D721Med (cell line): Measurements from ENCODE around the gene XRCC2.
"Not testable (repeated sequence)": the region's sequence is repeated elsewhere in the genome, so short reads cannot be mapped to it uniquely, and the experiment has no call there.

Experiments
- DNase-seq: peaks from one replicate; pipeline ENCODE4 v3.0.0; 2011; ENCODE audit warnings: low spot score; ENCODE audit not compliant: insufficient read length
- FAIRE-seq: peaks from 2 replicates; lab custom pipeline; 2011; peaks lifted over from hg19 to GRCh38; lab: Jason Lieb, UNC
- CTCF ChIP-seq: IDR thresholded peaks from 2 replicates; pipeline ENCODE4 v1.5.1; 2012; ENCODE audit warnings: mild to moderate bottlenecking, control low read depth; ENCODE audit not compliant: insufficient read depth; ENCODE audit errors: missing control alignments

Gene XRCC2

GRCh38 chr7:152663148-152663740 is 12.7 kb downstream of the XRCC2 start:
- DNase-seq (no peak), FAIRE-seq (no peak)
- no peak for TF ChIP-seq CTCF

GRCh38 chr7:152661479-152661878 is 14.5 kb downstream of the XRCC2 start:
- no peak for DNase-seq
- no peak for TF ChIP-seq CTCF
- no peak for FAIRE-seq

GRCh38 chr7:152660021-152660420 is 15.9 kb downstream of the XRCC2 start:
- no peak for TF ChIP-seq CTCF
- no peak for FAIRE-seq
- no peak for DNase-seq

- no peak for TF ChIP-seq CTCF
- DNase-seq (no peak), FAIRE-seq (no peak)
These were observed 21.0 kb downstream of the XRCC2 start for GRCh38 chr7:152654971-152655370.

GRCh38 chr7:152649220-152649619 is 26.7 kb downstream of the XRCC2 start:
- no peak for FAIRE-seq
- no peak for DNase-seq
- no peak for TF ChIP-seq CTCF

GRCh38 chr7:152647009-152647408 is 28.9 kb downstream of the XRCC2 start:
- no peak for FAIRE-seq
- DNase-seq, result no peak
- no peak for TF ChIP-seq CTCF

GRCh38 chr7:152646579-152646978 is 29.4 kb downstream of the XRCC2 start:
- not testable (repeated sequence) for FAIRE-seq, DNase-seq
